Upper lobe of right lung (tissue), 1 donor: ENCODE measurements around the gene SHCBP1L. TPM values are rescaled to one million over a fixed set of nuclear protein-coding genes. Genes with fewer than 3 reads are reported as not detected.

Experiments used
- ATAC-seq: fragments of 200-7000 bp; cut with Tn5 transposase; one replicate; pipeline ENCODE4 v1.9.1; 2020; ENCODE audit warnings: mild to moderate bottlenecking, moderate library complexity
- DNase-seq: peaks from one replicate; pipeline ENCODE4 v3.0.0-alpha.2; 2020
- H3K27ac ChIP-seq: fragments of 200-600 bp; one replicate; pipeline ENCODE4 v1.8.0; 2022
- H3K27me3 ChIP-seq: fragments of 200-600 bp; one replicate; pipeline ENCODE4 v1.8.0; 2022; ENCODE audit warnings: mild to moderate bottlenecking
- H3K36me3 ChIP-seq: fragments of 200-600 bp; one replicate; pipeline ENCODE4 v1.8.0; 2022
- H3K4me1 ChIP-seq: fragments of 200-600 bp; one replicate; pipeline ENCODE4 v1.8.0; 2022
- H3K4me3 ChIP-seq: fragments of 200-600 bp; one replicate; pipeline ENCODE4 v1.8.0; 2022; ENCODE audit warnings: mild to moderate bottlenecking
- H3K9me3 ChIP-seq: fragments of 200-600 bp; one replicate; pipeline ENCODE4 v1.8.0; 2022
- CTCF ChIP-seq: fragments of 200-600 bp; IDR thresholded peaks from one replicate; pipeline ENCODE4 v1.8.0; 2022; ENCODE audit warnings: antibody characterized with exemption
- intact Hi-C: fragments of 100-400 bp; cut with DNase I; formaldehyde crosslinking; loops from one replicate; pipeline ENCODE4 v1.11.0; 2022
- total RNA-seq: library from RNA; stranded (reverse); fragmentation: NEBNext Ultra II Directional; extraction: Animal tissue kit (Norgen Biotek cat#: 25700); gene quantifications from one replicate; pipeline ENCODE4 v1.2.1, GENCODE V29; 2021
- donor health status: DM: no; HTN: yes; CAD: no; lungs with severe emphysema.

The SHCBP1L gene
- total RNA-seq, 1 donor from 2014 or later, result not detected

DNA sequence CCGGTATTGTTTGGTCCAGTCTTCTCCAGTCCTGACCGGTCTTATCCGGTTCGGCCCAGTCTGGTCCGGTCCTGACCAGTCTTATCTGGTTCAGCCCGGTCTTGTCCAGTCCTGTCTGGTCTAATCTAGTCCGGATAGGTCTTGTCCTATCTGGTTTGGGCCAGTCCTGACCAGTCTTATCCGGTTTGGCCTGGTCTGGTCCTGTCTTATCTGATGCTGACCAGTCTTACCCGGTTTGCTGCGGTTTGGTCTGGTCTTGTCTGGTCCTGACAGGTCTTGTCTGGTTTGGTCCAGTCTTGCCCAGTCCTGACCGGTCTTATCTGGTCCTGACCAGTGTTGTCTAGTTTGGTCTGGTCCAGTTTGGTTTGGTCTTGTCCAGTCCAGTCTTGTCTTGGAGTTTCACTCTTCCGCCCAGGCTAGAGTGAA is 83.7 kb downstream of the SHCBP1L start:
- H3K4me3 ChIP-seq, result no peak overlapping the region
- no peaks in the 10 kb centered on the region for H3K4me1 ChIP-seq
- no peaks in the 10 kb centered on the region for H3K9me3 ChIP-seq
- no peak overlapping the region for H3K27ac ChIP-seq
- H3K27me3 ChIP-seq, result no peaks in the 10 kb centered on the region
- DNase-seq (no peak), ATAC-seq (no peak)
- no peak for TF ChIP-seq CTCF
- intact Hi-C loops, result no loop called here
- peaks cover 100% of the 10 kb centered on the region for H3K36me3 ChIP-seq

DNA sequence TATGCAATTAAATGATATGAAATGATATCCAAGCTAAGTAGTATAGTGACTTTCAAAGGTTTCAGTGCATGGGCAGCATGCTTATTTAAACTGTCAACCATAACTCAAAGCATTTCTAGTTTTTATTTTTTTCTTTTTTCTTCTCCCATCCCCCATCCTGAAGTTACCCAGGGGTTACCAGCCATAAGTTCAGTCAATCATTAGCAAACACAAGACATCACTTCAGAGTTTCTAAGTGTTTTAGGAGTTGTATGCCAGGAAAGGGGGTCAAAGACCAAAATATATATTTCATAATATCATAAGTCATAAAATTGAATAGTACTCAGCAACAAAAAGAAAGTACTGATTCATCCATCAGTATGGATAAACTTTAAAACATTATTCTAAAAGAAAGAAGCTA is 85.1 kb downstream of the SHCBP1L start:
- ATAC-seq (no peak), DNase-seq (no peak)
- no peak overlapping the region for H3K27ac ChIP-seq
- no peak overlapping the region for H3K4me3 ChIP-seq
- H3K4me1 ChIP-seq, result no peaks in the 10 kb centered on the region
- H3K36me3 ChIP-seq, result peaks cover 100% of the 10 kb centered on the region
- no peaks in the 10 kb centered on the region for H3K27me3 ChIP-seq
- no peaks in the 10 kb centered on the region for H3K9me3 ChIP-seq
- intact Hi-C loops, result no loop called here
- TF ChIP-seq CTCF, result no peak

GRCh38 chr1:182863940-182864339 is 89.0 kb downstream of the SHCBP1L start:
- H3K9me3 ChIP-seq, result no peaks in the 10 kb centered on the region
- H3K4me3 ChIP-seq, result no peak overlapping the region
- H3K27ac ChIP-seq, result no peak overlapping the region
- H3K36me3 ChIP-seq, result peaks cover 100% of the 10 kb centered on the region
- intact Hi-C loops, result no loop called here
- no peak for ATAC-seq
- no peak for DNase-seq
- no peaks in the 10 kb centered on the region for H3K27me3 ChIP-seq
- TF ChIP-seq CTCF, result no peak
- H3K4me1 ChIP-seq, result peaks cover 6% of the 10 kb centered on the region

GRCh38 chr1:182862827-182863226 is 90.1 kb downstream of the SHCBP1L start:
- H3K27me3 ChIP-seq, result no peaks in the 10 kb centered on the region
- intact Hi-C loops, result no loop called here

GRCh38 chr1:182861994-182862393 is 91.0 kb downstream of the SHCBP1L start:
- Histone ChIP-seq H3K36me3 (peaks cover 100% of the 10 kb centered on the region), H3K4me1 (peaks cover 6% of the 10 kb centered on the region), H3K27me3 (no peaks in the 10 kb centered on the region), H3K9me3 (no peaks in the 10 kb centered on the region), H3K4me3 (no peak overlapping the region), H3K27ac (no peak overlapping the region)
- DNase-seq, result no peak
- no peak for TF ChIP-seq CTCF
- intact Hi-C loops, result no loop called here
- no peak for ATAC-seq

More at GRCh38 chr1:182862827-182863226, 90.1 kb downstream of the SHCBP1L start:
- no peak for ATAC-seq
- TF ChIP-seq CTCF, result no peak
- no peaks in the 10 kb centered on the region for H3K9me3 ChIP-seq
- no peak overlapping the region for H3K4me3 ChIP-seq
- H3K4me1 ChIP-seq, result peaks cover 6% of the 10 kb centered on the region
- H3K36me3 ChIP-seq, result peaks cover 100% of the 10 kb centered on the region
- DNase-seq, result no peak
- H3K27ac ChIP-seq, result no peak overlapping the region

DNA sequence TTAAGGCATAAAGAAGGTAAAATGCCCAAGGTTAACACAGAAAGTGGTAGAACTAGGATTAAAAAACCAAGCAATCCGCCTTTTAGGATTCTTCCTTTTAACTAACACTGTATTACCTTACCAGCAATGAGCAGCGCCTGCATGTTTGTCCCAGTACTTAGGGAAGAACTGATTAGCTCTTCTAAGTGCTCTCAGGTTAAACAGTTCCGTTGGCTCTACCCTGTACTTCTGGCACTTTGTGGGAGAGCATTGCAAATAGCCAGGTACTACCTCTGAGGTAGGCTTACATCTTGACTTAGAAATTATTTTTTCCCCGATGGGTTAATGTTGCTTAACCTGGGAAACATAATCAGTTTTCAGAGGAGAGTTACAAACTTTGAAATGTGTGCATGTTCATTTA is 92.3 kb downstream of the SHCBP1L start:
- Histone ChIP-seq H3K4me1 (peaks cover 6% of the 10 kb centered on the region), H3K9me3 (no peaks in the 10 kb centered on the region), H3K27ac (no peak overlapping the region), H3K27me3 (no peaks in the 10 kb centered on the region), H3K4me3 (no peak overlapping the region), H3K36me3 (peaks cover 100% of the 10 kb centered on the region)
- TF ChIP-seq CTCF, result no peak
- intact Hi-C loops, result no loop called here
- no peak for DNase-seq
- ATAC-seq, result peak; percentile 97
